Endothelial cell of umbilical vein (primary cell): ENCODE measurements around the gene IL20.

ENCODE experiments used
- EZH2 ChIP-seq: IDR thresholded peaks from 2 replicates; pipeline ENCODE4 v1.6.1; 2012; ENCODE audit warnings: borderline replicate concordance, low read depth, mild to moderate bottlenecking, moderate library complexity, low read length, inconsistent platforms; ENCODE audit not compliant: severe bottlenecking
- FOS ChIP-seq: IDR thresholded peaks from 2 replicates; pipeline ENCODE4 v1.6.1; 2011; ENCODE audit warnings: mild to moderate bottlenecking, low read length, moderate library complexity, borderline replicate concordance; ENCODE audit not compliant: insufficient read depth
- GATA2 ChIP-seq: IDR thresholded peaks from 2 replicates; pipeline ENCODE4 v1.7.0; 2011; ENCODE audit warnings: low read depth, mild to moderate bottlenecking, moderate library complexity, mixed read lengths, low read length; ENCODE audit not compliant: insufficient read length, insufficient read depth
- JUN ChIP-seq: IDR thresholded peaks from 2 replicates; pipeline ENCODE4 v1.6.1; 2011; ENCODE audit warnings: borderline replicate concordance, low read depth; ENCODE audit not compliant: insufficient read length, insufficient read depth
- POLR2A ChIP-seq: IDR thresholded peaks from 2 replicates; pipeline ENCODE4 v1.6.1; 2012; ENCODE audit warnings: low read depth, mild to moderate bottlenecking, control low read depth, low read length
- POLR2AphosphoS5 ChIP-seq: IDR thresholded peaks from 2 replicates; pipeline ENCODE4 v1.6.1; 2012; ENCODE audit warnings: low read depth, mild to moderate bottlenecking, control low read depth, low read length, moderate library complexity; ENCODE audit not compliant: insufficient read depth
- TF ChIP-seq, protein P1 (sequence below), 2 donors: IDR thresholded peaks; 1 replicate in 1 of 2; 2 replicates in 1 of 2; pipeline ENCODE4 v1.5.1; 2011; ENCODE audit warnings: low read length in 2 of 2, mild to moderate bottlenecking in 2 of 2, moderate library complexity in 2 of 2, control low read depth in 1 of 2, inconsistent platforms in 1 of 2, low read depth in 1 of 2; ENCODE audit not compliant: insufficient read depth in 1 of 2; ENCODE audit errors: extremely low read depth in 1 of 2
- TF ChIP-seq, protein P2 (sequence below): IDR thresholded peaks from 2 replicates; pipeline ENCODE4 v1.6.1; 2011; ENCODE audit not compliant: insufficient read depth, insufficient read length

DNA sequence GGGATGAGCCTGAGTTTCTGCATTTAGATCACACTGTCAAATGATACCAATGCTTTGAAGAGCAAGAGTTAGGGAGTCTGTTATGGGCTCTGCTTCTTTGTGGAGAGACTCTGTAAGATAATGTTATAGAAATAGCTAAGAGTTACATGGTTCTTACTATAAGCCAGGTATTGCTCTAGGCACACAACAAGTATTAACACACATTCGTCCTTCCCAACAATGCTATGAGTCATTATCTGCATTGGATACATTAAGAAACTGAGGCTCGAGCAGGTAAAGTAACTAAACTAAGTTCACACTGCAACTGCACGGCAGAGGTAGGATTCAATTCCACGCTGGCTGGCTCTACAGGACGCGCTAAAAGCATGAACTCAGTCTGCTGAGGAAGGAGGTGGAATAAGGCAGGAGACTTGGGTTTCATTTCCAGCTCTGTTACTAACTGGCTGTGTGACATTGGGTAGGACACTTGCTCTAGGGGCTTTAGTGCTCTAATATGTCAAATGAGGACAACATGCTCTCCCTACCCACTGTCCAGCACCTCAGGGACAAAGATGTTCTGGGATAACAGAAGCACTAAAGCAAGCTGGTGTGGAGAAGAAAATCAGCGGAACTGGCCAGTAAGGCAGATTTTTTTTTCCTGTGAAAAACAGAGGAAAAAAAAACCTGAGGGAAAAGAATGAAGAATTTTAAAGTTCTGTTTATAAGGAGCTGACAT lies 23.7 kb upstream of the IL20 start:
- TF ChIP-seq POLR2A (no peak), EZH2 (no peak), GATA2 (no peak), POLR2AphosphoS5 (no peak), JUN (no peak), FOS (no peak)
- TF ChIP-seq, protein P1, sequence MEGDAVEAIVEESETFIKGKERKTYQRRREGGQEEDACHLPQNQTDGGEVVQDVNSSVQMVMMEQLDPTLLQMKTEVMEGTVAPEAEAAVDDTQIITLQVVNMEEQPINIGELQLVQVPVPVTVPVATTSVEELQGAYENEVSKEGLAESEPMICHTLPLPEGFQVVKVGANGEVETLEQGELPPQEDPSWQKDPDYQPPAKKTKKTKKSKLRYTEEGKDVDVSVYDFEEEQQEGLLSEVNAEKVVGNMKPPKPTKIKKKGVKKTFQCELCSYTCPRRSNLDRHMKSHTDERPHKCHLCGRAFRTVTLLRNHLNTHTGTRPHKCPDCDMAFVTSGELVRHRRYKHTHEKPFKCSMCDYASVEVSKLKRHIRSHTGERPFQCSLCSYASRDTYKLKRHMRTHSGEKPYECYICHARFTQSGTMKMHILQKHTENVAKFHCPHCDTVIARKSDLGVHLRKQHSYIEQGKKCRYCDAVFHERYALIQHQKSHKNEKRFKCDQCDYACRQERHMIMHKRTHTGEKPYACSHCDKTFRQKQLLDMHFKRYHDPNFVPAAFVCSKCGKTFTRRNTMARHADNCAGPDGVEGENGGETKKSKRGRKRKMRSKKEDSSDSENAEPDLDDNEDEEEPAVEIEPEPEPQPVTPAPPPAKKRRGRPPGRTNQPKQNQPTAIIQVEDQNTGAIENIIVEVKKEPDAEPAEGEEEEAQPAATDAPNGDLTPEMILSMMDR (IDR thresholded peaks at IDR 0.05; ENCODE audit: extremely low read depth in 1 of 2, insufficient read depth in 1 of 2, low read depth in 1 of 2, low read length in 2 of 2) = no peak
- TF ChIP-seq, protein P2, sequence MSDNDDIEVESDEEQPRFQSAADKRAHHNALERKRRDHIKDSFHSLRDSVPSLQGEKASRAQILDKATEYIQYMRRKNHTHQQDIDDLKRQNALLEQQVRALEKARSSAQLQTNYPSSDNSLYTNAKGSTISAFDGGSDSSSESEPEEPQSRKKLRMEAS = no peak
